GM23248 (cell line): ENCODE measurements around the gene CD300LF.

Source experiments
- EZH2 ChIP-seq: fragments of 200-600 bp; sonication (generic); IDR thresholded peaks from 2 replicates; pipeline ENCODE4 v1.6.1; 2018; ENCODE audit warnings: antibody characterized with exemption, mild to moderate bottlenecking; ENCODE audit not compliant: insufficient read depth, poor library complexity, severe bottlenecking
- EZH2phosphoT487 ChIP-seq: fragments of 200-600 bp; sonication (generic); IDR thresholded peaks from 2 replicates; pipeline ENCODE4 v1.6.1; 2018; ENCODE audit warnings: antibody characterized with exemption, moderate library complexity, mild to moderate bottlenecking, low read depth; ENCODE audit not compliant: insufficient read depth

DNA sequence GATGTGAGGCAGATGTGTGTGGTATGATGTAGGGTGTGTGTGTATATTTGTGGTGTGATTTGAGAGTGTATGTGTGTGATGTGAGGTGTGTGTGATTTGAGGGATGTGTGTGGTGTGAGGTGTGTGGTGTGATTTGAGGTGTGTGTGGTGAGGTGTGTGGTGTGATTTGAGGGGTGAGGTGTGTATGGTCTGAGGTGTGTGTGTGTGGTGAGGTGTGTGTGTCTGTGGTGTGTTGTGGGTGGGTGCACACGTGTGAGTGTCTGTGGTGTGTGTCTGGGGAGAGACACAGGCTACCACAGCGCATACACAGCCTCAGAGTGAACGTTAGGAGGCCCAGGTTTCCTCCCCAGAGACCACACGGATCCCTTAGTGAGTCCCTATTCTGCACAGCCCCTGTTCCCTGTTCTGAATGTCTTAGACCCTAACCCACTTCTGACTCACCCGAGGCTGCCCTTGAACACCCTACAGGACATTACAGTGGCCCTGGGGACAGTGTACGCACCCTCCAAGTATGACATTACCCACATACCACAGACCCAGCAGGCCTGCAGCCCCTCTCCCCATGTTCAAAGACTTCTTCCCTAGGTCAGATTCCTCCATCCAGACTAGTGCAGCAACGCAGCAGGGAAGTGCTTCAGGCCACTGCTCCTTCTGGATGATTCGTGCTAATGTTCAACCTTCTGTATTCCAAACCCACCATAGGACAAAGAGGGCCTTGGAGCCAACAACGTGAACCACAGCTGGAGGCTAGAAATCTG is 20.8 kb upstream of the CD300LF start:
- TF ChIP-seq EZH2phosphoT487 (no peak), EZH2 (no peak)
